SK-N-SH (cell line): ENCODE results near the gene NTN1.

Experiments
- CHD2 ChIP-seq: fragments of 150-350 bp; IDR thresholded peaks from 2 replicates; pipeline ENCODE4 v1.6.1; 2018; ENCODE audit warnings: low read length; ENCODE audit not compliant: partially characterized antibody
- CTCF ChIP-seq: fragments of 200-600 bp; sonication (generic); IDR thresholded peaks from 2 replicates; pipeline ENCODE4 v1.6.1; 2017; ENCODE audit warnings: antibody characterized with exemption, mild to moderate bottlenecking, moderate library complexity
- GATA2 ChIP-seq: sonication (generic); formaldehyde crosslinking; IDR thresholded peaks from 2 replicates; pipeline ENCODE4 v1.5.0; 2020; ENCODE audit warnings: mild to moderate bottlenecking, missing genetic modification reagents
- RCOR1 ChIP-seq: fragments of 150-350 bp; IDR thresholded peaks from 2 replicates; pipeline ENCODE4 v1.6.1; 2017; ENCODE audit warnings: antibody characterized with exemption, low read length
- REST ChIP-seq: IDR thresholded peaks from 2 replicates; pipeline ENCODE4 v1.6.1; 2012; ENCODE audit warnings: mild to moderate bottlenecking, low read depth, low read length, moderate library complexity
- SMC3 ChIP-seq: IDR thresholded peaks from 2 replicates; pipeline ENCODE4 v1.6.1; 2012; ENCODE audit warnings: low read depth, low read length, improper control_type of control experiment
- TAF1 ChIP-seq: IDR thresholded peaks from 2 replicates; pipeline ENCODE4 v1.6.1; 2012; ENCODE audit warnings: low read depth, mild to moderate bottlenecking, low read length, moderate library complexity, borderline replicate concordance
- YY1 ChIP-seq: IDR thresholded peaks from 2 replicates; pipeline ENCODE4 v1.4.0; 2012; ENCODE audit warnings: low read depth, mild to moderate bottlenecking

- TF ChIP-seq CTCF (no peak), GATA2 (no peak), SMC3 (no peak), CHD2 (no peak), YY1 (no peak), REST (no peak), RCOR1 (no peak), TAF1 (no peak)
Observed at GRCh38 chr17:9020096-9020823, 1.1 kb upstream of the NTN1 start.
